ENCODE data around the gene SCNN1A.

SCNN1A gene

GRCh38 chr12:6334359-6334758 lies 41.0 kb downstream of the SCNN1A start:
- no peak for DNase-seq (ENCODE audit: low spot score)

- no peak for DNase-seq (ENCODE audit: low spot score)
Measured at GRCh38 chr12:6333566-6333965, 41.8 kb downstream of the SCNN1A start.

- no peak for DNase-seq (ENCODE audit: low spot score)
Measured at GRCh38 chr12:6333029-6333428, 42.3 kb downstream of the SCNN1A start.

- DNase-seq (ENCODE audit: low spot score) = no peak
Measured at GRCh38 chr12:6332459-6332858, 42.9 kb downstream of the SCNN1A start.

- no peak for DNase-seq (ENCODE audit: low spot score)
Measured at GRCh38 chr12:6330999-6331714, 44.2 kb downstream of the SCNN1A start.

- no peak for DNase-seq (ENCODE audit: low spot score)
Measured at GRCh38 chr12:6330192-6330591, 45.2 kb downstream of the SCNN1A start.

GRCh38 chr12:6329703-6330064 lies 45.7 kb downstream of the SCNN1A start:
- DNase-seq (ENCODE audit: low spot score) = no peak

- DNase-seq (ENCODE audit: low spot score) = no peak
Measured at GRCh38 chr12:6328945-6329702, 46.2 kb downstream of the SCNN1A start.

GRCh38 chr12:6328045-6328779 lies 47.2 kb downstream of the SCNN1A start:
- DNase-seq (ENCODE audit: low spot score) = no peak

- DNase-seq (ENCODE audit: low spot score) = no peak
Measured at GRCh38 chr12:6327229-6328041, 47.9 kb downstream of the SCNN1A start.

GRCh38 chr12:6326316-6327228 lies 48.8 kb downstream of the SCNN1A start:
- DNase-seq (ENCODE audit: low spot score) = peak; percentile 93

GRCh38 chr12:6324936-6325750 lies 50.2 kb downstream of the SCNN1A start:
- no peak for DNase-seq (ENCODE audit: low spot score)

GRCh38 chr12:6323995-6324711 lies 51.2 kb downstream of the SCNN1A start:
- DNase-seq (ENCODE audit: low spot score) = no peak

- DNase-seq (ENCODE audit: low spot score) = peak; percentile 84
Measured at GRCh38 chr12:6323340-6323994, 51.9 kb downstream of the SCNN1A start.

GRCh38 chr12:6322969-6323339 lies 52.4 kb downstream of the SCNN1A start:
- no peak for DNase-seq (ENCODE audit: low spot score)

- DNase-seq (ENCODE audit: low spot score) = no peak
Measured at GRCh38 chr12:6322352-6322751, 53.0 kb downstream of the SCNN1A start.

GRCh38 chr12:6321905-6322304 lies 53.5 kb downstream of the SCNN1A start:
- no peak for DNase-seq (ENCODE audit: low spot score)

- no peak for DNase-seq (ENCODE audit: low spot score)
Measured at GRCh38 chr12:6319446-6319845, 55.9 kb downstream of the SCNN1A start.

- no peak for DNase-seq (ENCODE audit: low spot score)
Measured at GRCh38 chr12:6318440-6318879, 56.9 kb downstream of the SCNN1A start.
